H1 (cell line): ENCODE measurements around the gene CXorf65. TPM values are rescaled to one million over a fixed set of nuclear protein-coding genes. Genes with fewer than 3 reads are reported as not detected.

ENCODE experiments used
- ASH2L ChIP-seq: fragments of 200-600, 300-600 bp; sonication (generic); IDR thresholded peaks from one replicate; pipeline ENCODE4 v1.7.1; 2017; ENCODE audit warnings: low read length
- ATF2 ChIP-seq: IDR thresholded peaks from 2 replicates; pipeline ENCODE4 v1.6.1; 2012; ENCODE audit warnings: low read length, inconsistent platforms
- BCL11A ChIP-seq, 2 experiments: IDR thresholded peaks; one replicate each; pipeline ENCODE4 v1.6.1; 2011; ENCODE audit warnings: low read depth in 2 of 2, low read length in 2 of 2, mild to moderate bottlenecking in 2 of 2
- CBX8 ChIP-seq: fragments of 300-800, 300-1000 bp; sonication (generic); IDR thresholded peaks from 2 replicates; pipeline ENCODE4 v1.7.1; 2016; ENCODE audit warnings: low read depth, low read length, borderline replicate concordance
- CEBPB ChIP-seq: IDR thresholded peaks from 2 replicates; pipeline ENCODE4 v1.6.1; 2012; ENCODE audit warnings: low read depth, low read length
- CREB1 ChIP-seq: IDR thresholded peaks from 2 replicates; pipeline ENCODE4 v1.6.1; 2012; ENCODE audit warnings: inconsistent platforms
- FOSL1 ChIP-seq: IDR thresholded peaks from 2 replicates; pipeline ENCODE4 v1.6.1; 2011; ENCODE audit warnings: mild to moderate bottlenecking, low read depth, low read length, moderate library complexity; ENCODE audit not compliant: insufficient read depth
- GABPA ChIP-seq: IDR thresholded peaks from 2 replicates; pipeline ENCODE4 v1.6.1; 2011; ENCODE audit warnings: mild to moderate bottlenecking, low read length, moderate library complexity, borderline replicate concordance; ENCODE audit not compliant: insufficient read depth
- HDAC2 ChIP-seq, 2 experiments: fragments of 300-600 bp in 1 of 2; sonication (generic) in 1 of 2; IDR thresholded peaks; 2 replicates each; pipeline ENCODE4 v1.6.1; 2011 to 2012; ENCODE audit warnings: low read depth in 2 of 2, low read length in 2 of 2, mild to moderate bottlenecking in 2 of 2, moderate library complexity in 2 of 2, borderline replicate concordance in 1 of 2, inconsistent platforms in 1 of 2
- KDM4A ChIP-seq: IDR thresholded peaks from one replicate; pipeline ENCODE4 v1.7.1; 2012; ENCODE audit warnings: low read depth, mild to moderate bottlenecking, moderate library complexity, low read length, inconsistent platforms; ENCODE audit not compliant: severe bottlenecking
- MAX ChIP-seq: IDR thresholded peaks from 2 replicates; pipeline ENCODE4 v1.6.1; 2012; ENCODE audit warnings: inconsistent platforms
- NANOG ChIP-seq: IDR thresholded peaks from 2 replicates; pipeline ENCODE4 v1.6.1; 2011; ENCODE audit warnings: low read length, low read depth, mild to moderate bottlenecking, inconsistent platforms; ENCODE audit not compliant: insufficient read depth, poor library complexity, severe bottlenecking
- NRF1 ChIP-seq: IDR thresholded peaks from 2 replicates; pipeline ENCODE4 v1.6.1; 2011; ENCODE audit warnings: mild to moderate bottlenecking, low read depth, low read length, improper control_type of control experiment
- POLR2A ChIP-seq, 2 experiments: IDR thresholded peaks; 1 replicate in 1 of 2; 2 replicates in 1 of 2; pipeline ENCODE4 v1.6.1; 2011; ENCODE audit warnings: low read depth in 2 of 2, low read length in 2 of 2, mild to moderate bottlenecking in 2 of 2; ENCODE audit errors: control extremely low read depth in 1 of 2
- POLR2AphosphoS5 ChIP-seq: IDR thresholded peaks from 2 replicates; pipeline ENCODE4 v1.6.1; 2011; ENCODE audit warnings: low read depth, low read length
- RAD21 ChIP-seq, 2 experiments: IDR thresholded peaks in 1 of 2; conservative IDR thresholded peaks in 1 of 2; 2 replicates each; pipeline ENCODE4 v1.6.1; 2011; ENCODE audit warnings: low read depth in 2 of 2, low read length in 2 of 2, improper control_type of control experiment in 1 of 2, inconsistent platforms in 1 of 2, mild to moderate bottlenecking in 1 of 2, moderate library complexity in 1 of 2
- RXRA ChIP-seq: IDR thresholded peaks from 2 replicates; pipeline ENCODE4 v1.6.1; 2011; ENCODE audit warnings: low read depth, mild to moderate bottlenecking, low read length, moderate library complexity; ENCODE audit not compliant: insufficient read depth
- SIN3A ChIP-seq, 2 experiments: IDR thresholded peaks in 1 of 2; conservative IDR thresholded peaks in 1 of 2; 2 replicates each; pipeline ENCODE4 v1.6.1; 2011 to 2012; ENCODE audit warnings: low read length in 2 of 2, improper control_type of control experiment in 1 of 2, low read depth in 1 of 2, mild to moderate bottlenecking in 1 of 2
- SIRT6 ChIP-seq: IDR thresholded peaks from one replicate; pipeline ENCODE4 v1.7.1; 2012; ENCODE audit warnings: low read length, inconsistent platforms
- SIX5 ChIP-seq: IDR thresholded peaks from 2 replicates; pipeline ENCODE4 v1.6.1; 2011; ENCODE audit warnings: mild to moderate bottlenecking, low read depth, low read length
- TAF1 ChIP-seq: IDR thresholded peaks from 2 replicates; pipeline ENCODE4 v1.6.1; 2011; ENCODE audit warnings: mild to moderate bottlenecking, low read depth, low read length
- polyA plus RNA-seq, 7 experiments: library from polyadenylated mRNA; depleted of rRNA in 3 of 7; stranded (reverse) in 5 of 7; unstranded in 2 of 7; fragments of >200 nt in 5 of 7; fragments of 200-250 nt in 2 of 7; gene quantifications; 1 replicate in 5 of 7; 2 replicates in 1 of 7; 4 replicates in 1 of 7; pipeline versions ENCODE4 v1.2.1 to v1.2.3, GENCODE V29; 2011 to 2013; ENCODE audit warnings: missing spikeins in 2 of 7, mixed read lengths in 2 of 7
- total RNA-seq: library from RNA; stranded (reverse); fragmentation: NEBNext Ultra II Directional; extraction: Animal tissue kit (Norgen Biotek cat#: 25700); gene quantifications from 2 replicates; pipeline ENCODE4 v1.2.1, GENCODE V29; 2021

The CXorf65 gene
- total and polyA plus RNA-seq, 2 of the 8 experiments (the other 6 are each of a cell fraction or from before 2014, with no cell fraction given), result not detected

- no peak for TF ChIP-seq ATF2
- TF ChIP-seq POLR2AphosphoS5, result peak; percentile 32; the same call in 1 of the 2 replicates
- no peak for TF ChIP-seq CEBPB
- no peak for TF ChIP-seq CREB1
- no peak; a peak in 1 of 3 replicates for TF ChIP-seq POLR2A (IDR thresholded peaks at IDR 0.05; ENCODE audit: control extremely low read depth in 1 of 2, low read depth in 2 of 2, low read length in 2 of 2)
- no peak for TF ChIP-seq RXRA
- no peak for TF ChIP-seq CBX8
- TF ChIP-seq SIRT6, result no peak
- no peak for TF ChIP-seq NRF1
- TF ChIP-seq RAD21 (IDR thresholded peaks at IDR 0.05 in 1 of 2, conservative IDR thresholded peaks at IDR 0.05 in 1 of 2; ENCODE audit: low read depth in 2 of 2, low read length in 2 of 2), result peak; percentile 1 to 10; a peak in 1 of 4 replicates
- TF ChIP-seq GABPA, result no peak
- no peak for TF ChIP-seq MAX
- TF ChIP-seq HDAC2 (IDR thresholded peaks at IDR 0.05; ENCODE audit: borderline replicate concordance in 1 of 2, low read depth in 2 of 2, low read length in 2 of 2), result no peak
- peak; percentile 80 for TF ChIP-seq ASH2L
- peak in 1 of 2 experiments; percentile 46; a peak in 1 of 4 replicates for TF ChIP-seq SIN3A (conservative IDR thresholded peaks at IDR 0.05 in 1 of 2, IDR thresholded peaks at IDR 0.05 in 1 of 2; ENCODE audit: low read depth in 1 of 2, low read length in 2 of 2)
- TF ChIP-seq TAF1, result peak; percentile 47; the same call in 1 of the 2 replicates
- no peak for TF ChIP-seq SIX5
- no peak for TF ChIP-seq FOSL1
- peak; percentile 71 for TF ChIP-seq NANOG
- TF ChIP-seq KDM4A, result no peak
- TF ChIP-seq BCL11A (IDR thresholded peaks at IDR 0.05; ENCODE audit: low read depth in 2 of 2, low read length in 2 of 2), result no peak
These were observed 11.8 kb upstream of the CXorf65 start, which contains the start of gene MED12 (continued) for GRCh38 chrX:71118032-71118984.
